ENCODE measurements around the gene GPLD1. TPM values are rescaled to one million over a fixed set of nuclear protein-coding genes. Genes with fewer than 3 reads are reported as not detected.

Gene GPLD1
- total and polyA plus RNA-seq, 2 experiments from 2014 or later, result 2.8 to 5.0 TPM

- Histone ChIP-seq H3K79me2 (no peaks in the 10 kb centered on the region), H3K27me3 (no peaks in the 10 kb centered on the region), H3K27ac (no peak overlapping the region), H3K36me3 (replicated peaks; ENCODE audit: insufficient read depth, low read depth) (no peaks in the 10 kb centered on the region), H3K9me2 (replicated peaks; ENCODE audit: insufficient read depth) (no peaks in the 10 kb centered on the region), H3K9me3 (ENCODE audit: low read depth) (no peaks in the 10 kb centered on the region), H3K4me2 (no peak overlapping the region), H3K4me1 (ENCODE audit: insufficient read depth) (no peaks in the 10 kb centered on the region), H3K4me3 (no peak overlapping the region), H4K20me1 (ENCODE audit: insufficient read depth, poor library complexity, severe bottlenecking) (no peaks in the 10 kb centered on the region), H2AFZ (no peak overlapping the region)
- TF ChIP-seq EZH2phosphoT487 (IDR thresholded peaks at IDR 0.05; ENCODE audit: low read depth, severe bottlenecking, unreplicated experiment) (no peak), CTCF (IDR thresholded peaks at IDR 0.05; ENCODE audit: poor library complexity) (no peak), EZH2 (IDR thresholded peaks at IDR 0.05; ENCODE audit: borderline replicate concordance) (no peak)
- 52% methylated on average over 4 of the region's 4 CpGs for WGBS (ENCODE audit: low lambda C conversion rate, missing lambda C conversion rate)
- no peak for DNase-seq (ENCODE audit: low spot score)
Observed at GRCh38 chr6:24478903-24479302, 10.5 kb downstream of the GPLD1 start.

- H3K9me3 ChIP-seq (ENCODE audit: low read depth), result no peaks in the 10 kb centered on the region
- H3K27ac ChIP-seq, result no peak overlapping the region
- no peaks in the 10 kb centered on the region for H4K20me1 ChIP-seq (ENCODE audit: insufficient read depth, poor library complexity, severe bottlenecking)
- no peak overlapping the region for H3K4me2 ChIP-seq
- H3K9me2 ChIP-seq (replicated peaks; ENCODE audit: insufficient read depth), result no peaks in the 10 kb centered on the region
- 94% methylated on average over 1 of the region's 1 CpG for WGBS (ENCODE audit: low lambda C conversion rate, missing lambda C conversion rate)
- H2AFZ ChIP-seq, result no peak overlapping the region
- no peak for TF ChIP-seq EZH2phosphoT487 (IDR thresholded peaks at IDR 0.05; ENCODE audit: low read depth, severe bottlenecking, unreplicated experiment)
- TF ChIP-seq EZH2 (IDR thresholded peaks at IDR 0.05; ENCODE audit: borderline replicate concordance), result no peak
- no peak for TF ChIP-seq CTCF (IDR thresholded peaks at IDR 0.05; ENCODE audit: poor library complexity)
- H3K27me3 ChIP-seq, result no peaks in the 10 kb centered on the region
- DNase-seq (ENCODE audit: low spot score), result no peak
- no peak overlapping the region for H3K4me3 ChIP-seq
- no peaks in the 10 kb centered on the region for H3K36me3 ChIP-seq (replicated peaks; ENCODE audit: insufficient read depth, low read depth)
- H3K79me2 ChIP-seq, result no peaks in the 10 kb centered on the region
- H3K4me1 ChIP-seq (ENCODE audit: insufficient read depth), result no peaks in the 10 kb centered on the region
Observed at GRCh38 chr6:24477070-24477469, 12.3 kb downstream of the GPLD1 start.

- TF ChIP-seq CTCF (IDR thresholded peaks at IDR 0.05; ENCODE audit: poor library complexity), result no peak
- no peak for TF ChIP-seq EZH2 (IDR thresholded peaks at IDR 0.05; ENCODE audit: borderline replicate concordance)
- TF ChIP-seq EZH2phosphoT487 (IDR thresholded peaks at IDR 0.05; ENCODE audit: low read depth, severe bottlenecking, unreplicated experiment), result no peak
- no peak overlapping the region for H3K27ac ChIP-seq
- DNase-seq (ENCODE audit: low spot score), result no peak
- no peaks in the 10 kb centered on the region for H3K4me1 ChIP-seq (ENCODE audit: insufficient read depth)
- no peaks in the 10 kb centered on the region for H3K27me3 ChIP-seq
- no peak overlapping the region for H3K4me3 ChIP-seq
- H3K79me2 ChIP-seq, result no peaks in the 10 kb centered on the region
- 91% methylated on average over 6 of the region's 6 CpGs for WGBS (ENCODE audit: low lambda C conversion rate, missing lambda C conversion rate)
- no peaks in the 10 kb centered on the region for H3K9me3 ChIP-seq (ENCODE audit: low read depth)
- H3K36me3 ChIP-seq (replicated peaks; ENCODE audit: insufficient read depth, low read depth), result no peaks in the 10 kb centered on the region
- no peaks in the 10 kb centered on the region for H3K9me2 ChIP-seq (replicated peaks; ENCODE audit: insufficient read depth)
- H4K20me1 ChIP-seq (ENCODE audit: insufficient read depth, poor library complexity, severe bottlenecking), result no peaks in the 10 kb centered on the region
- no peak overlapping the region for H3K4me2 ChIP-seq
- no peak overlapping the region for H2AFZ ChIP-seq
Observed at GRCh38 chr6:24476631-24477030, 12.7 kb downstream of the GPLD1 start.

- H3K4me3 ChIP-seq, result no peak overlapping the region
- no peak for DNase-seq (ENCODE audit: low spot score)
- no peaks in the 10 kb centered on the region for H3K36me3 ChIP-seq (replicated peaks; ENCODE audit: insufficient read depth, low read depth)
- no peaks in the 10 kb centered on the region for H4K20me1 ChIP-seq (ENCODE audit: insufficient read depth, poor library complexity, severe bottlenecking)
- no peaks in the 10 kb centered on the region for H3K9me3 ChIP-seq (ENCODE audit: low read depth)
- H3K9me2 ChIP-seq (replicated peaks; ENCODE audit: insufficient read depth), result no peaks in the 10 kb centered on the region
- no peak for TF ChIP-seq EZH2phosphoT487 (IDR thresholded peaks at IDR 0.05; ENCODE audit: low read depth, severe bottlenecking, unreplicated experiment)
- TF ChIP-seq CTCF (IDR thresholded peaks at IDR 0.05; ENCODE audit: poor library complexity), result no peak
- no peak for TF ChIP-seq EZH2 (IDR thresholded peaks at IDR 0.05; ENCODE audit: borderline replicate concordance)
- H3K79me2 ChIP-seq, result no peaks in the 10 kb centered on the region
- H3K4me1 ChIP-seq (ENCODE audit: insufficient read depth), result no peaks in the 10 kb centered on the region
- no peaks in the 10 kb centered on the region for H3K27me3 ChIP-seq
- H3K4me2 ChIP-seq, result no peak overlapping the region
- H2AFZ ChIP-seq, result no peak overlapping the region
- no peak overlapping the region for H3K27ac ChIP-seq
Observed at GRCh38 chr6:24472181-24472580, 17.2 kb downstream of the GPLD1 start.
